CD14-positive monocyte (primary cell): ENCODE measurements around the gene ELOB. TPM values are rescaled to one million over a fixed set of nuclear protein-coding genes. Genes with fewer than 3 reads are reported as not detected.

Source experiments
- DNase-seq, 3 donors: peaks; one replicate each; pipeline ENCODE4 v3.0.0-alpha.2; 2011 to 2022
- H2AFZ ChIP-seq: 2 replicates; pipeline ENCODE4 v1.6.0; 2012; ENCODE audit warnings: mild to moderate bottlenecking, low read depth, low read length, inconsistent platforms; ENCODE audit not compliant: insufficient read depth, poor library complexity, severe bottlenecking
- H3K27ac ChIP-seq, 2 donors: 1 replicate in 1 of 2; 2 replicates in 1 of 2; pipeline ENCODE4 v1.5.1; 2012 to 2013; ENCODE audit warnings: low read length in 2 of 2, control low read depth in 1 of 2, inconsistent platforms in 1 of 2, low read depth in 1 of 2, mild to moderate bottlenecking in 1 of 2
- H3K27me3 ChIP-seq, 2 donors: one replicate each; pipeline versions ENCODE4 v1.6.0 to v1.6.1; 2011 to 2013; ENCODE audit warnings: low read length in 2 of 2; ENCODE audit not compliant: control insufficient read depth in 2 of 2, insufficient read depth in 2 of 2
- H3K36me3 ChIP-seq, 2 donors: replicated peaks in 1 of 2; 1 replicate in 1 of 2; 2 replicates in 1 of 2; pipeline versions ENCODE4 v1.5.1 to v1.6.1; 2012 to 2013; ENCODE audit warnings: low read length in 2 of 2, control low read depth in 1 of 2, inconsistent platforms in 1 of 2, mild to moderate bottlenecking in 1 of 2; ENCODE audit not compliant: insufficient read depth in 2 of 2, control insufficient read depth in 1 of 2
- H3K4me1 ChIP-seq, 2 donors: 1 replicate in 1 of 2; 2 replicates in 1 of 2; pipeline versions ENCODE4 v1.5.1 to v1.6.1; 2012 to 2013; ENCODE audit warnings: low read length in 2 of 2, control low read depth in 1 of 2, inconsistent platforms in 1 of 2, mild to moderate bottlenecking in 1 of 2, moderate library complexity in 1 of 2; ENCODE audit not compliant: insufficient read depth in 2 of 2, control insufficient read depth in 1 of 2
- H3K4me2 ChIP-seq: replicated peaks from 2 replicates; pipeline ENCODE3; 2012; ENCODE audit warnings: low read length, moderate library complexity, mild to moderate bottlenecking; ENCODE audit not compliant: poor library complexity, severe bottlenecking; ENCODE audit errors: extremely low read depth
- H3K4me3 ChIP-seq, 3 experiments: fragments of 200-600 bp in 1 of 3; sonication (generic) in 1 of 3; replicated peaks in 1 of 3; 1 replicate in 2 of 3; 2 replicates in 1 of 3; pipeline ENCODE4 v1.5.1; 2011 to 2013; ENCODE audit warnings: low read length in 3 of 3, mild to moderate bottlenecking in 3 of 3, control low read depth in 2 of 3, low read depth in 2 of 3, inconsistent platforms in 1 of 3, moderate library complexity in 1 of 3
- H3K79me2 ChIP-seq: 2 replicates; pipeline ENCODE4 v1.6.0; 2012; ENCODE audit warnings: mild to moderate bottlenecking, control low read depth, inconsistent platforms, low read length, moderate library complexity; ENCODE audit not compliant: insufficient read depth
- H3K9ac ChIP-seq: 2 replicates; pipeline ENCODE4 v1.6.0; 2017; ENCODE audit warnings: low read length, mild to moderate bottlenecking; ENCODE audit not compliant: insufficient read depth, poor library complexity, severe bottlenecking
- H3K9me3 ChIP-seq, 2 donors: replicated peaks in 1 of 2; 1 replicate in 1 of 2; 2 replicates in 1 of 2; pipeline versions ENCODE4 v1.5.1 to v1.6.1; 2012 to 2013; ENCODE audit warnings: low read length in 2 of 2, control low read depth in 1 of 2; ENCODE audit not compliant: control insufficient read depth in 1 of 2, insufficient read depth in 1 of 2
- H4K20me1 ChIP-seq: 2 replicates; pipeline ENCODE4 v1.6.0; 2012; ENCODE audit warnings: mild to moderate bottlenecking, low read length, control low read depth, moderate library complexity; ENCODE audit not compliant: insufficient read depth
- H3K27ac Mint-ChIP-seq, 7 donors: one replicate each; pipeline ENCODE4 v1.8.0; 2020; ENCODE audit warnings: mild to moderate bottlenecking in 7 of 7, mixed read lengths in 7 of 7, moderate library complexity in 6 of 7, inconsistent platforms in 2 of 7
- H3K27me3 Mint-ChIP-seq, 3 donors: one replicate each; pipeline ENCODE4 v1.8.0; 2021 to 2022; ENCODE audit warnings: low read depth in 3 of 3, mild to moderate bottlenecking in 3 of 3, mixed read lengths in 3 of 3, moderate library complexity in 3 of 3, inconsistent platforms in 1 of 3
- H3K36me3 Mint-ChIP-seq, 2 donors: one replicate each; pipeline ENCODE4 v1.8.0; 2020; ENCODE audit warnings: mixed read lengths in 2 of 2, inconsistent platforms in 1 of 2, mild to moderate bottlenecking in 1 of 2
- H3K4me1 Mint-ChIP-seq: one replicate; pipeline ENCODE4 v1.8.0; 2020; ENCODE audit warnings: mild to moderate bottlenecking, mixed read lengths
- H3K4me3 Mint-ChIP-seq, 2 donors: one replicate each; pipeline ENCODE4 v1.8.0; 2020; ENCODE audit warnings: mild to moderate bottlenecking in 2 of 2, mixed read lengths in 2 of 2, moderate library complexity in 1 of 2
- H3K9me3 Mint-ChIP-seq, 7 donors: one replicate each; pipeline ENCODE4 v1.8.0; 2020 to 2022; ENCODE audit warnings: mixed read lengths in 7 of 7, mild to moderate bottlenecking in 6 of 7, moderate library complexity in 6 of 7, inconsistent platforms in 2 of 7
- WGBS: methylation state at CpG from one replicate; pipeline ENCODE4 v1.1.5; 2013; ENCODE audit warnings: missing lambda C conversion rate; ENCODE audit not compliant: insufficient coverage; 5-methylcytosine and 5-hydroxymethylcytosine counted together
- intact Hi-C, 2 donors: fragments of 100-400 bp; cut with micrococcal nuclease; formaldehyde crosslinking; loops; one replicate each; pipeline versions ENCODE4 v1.15.0 to v1.15.1; 2023
- polyA plus RNA-seq, 3 donors: library from polyadenylated mRNA; depleted of rRNA in 1 of 3; unstranded in 2 of 3; stranded (reverse) in 1 of 3; fragments of 300-500 nt in 2 of 3; fragments of >200 nt in 1 of 3; fragmentation: Illumina TruSeq in 2 of 3; gene quantifications; 1 replicate in 2 of 3; 2 replicates in 1 of 3; pipeline ENCODE4 v1.2.3, GENCODE V29; 2012 to 2021
- TF ChIP-seq, protein P1 (sequence below): fragments of 200-600 bp; IDR thresholded peaks from one replicate; pipeline ENCODE4 v1.8.0; 2022; ENCODE audit warnings: antibody characterized with exemption, mild to moderate bottlenecking

ELOB gene
- polyA plus RNA-seq, 3 donors, result 150 to 405 (median 363) TPM

- Histone ChIP-seq H3K4me1 (no peaks in the 10 kb centered on the region), H3K9ac (no peak overlapping the region), H3K4me3 (no peak overlapping the region), H3K27ac (no peak overlapping the region), H3K27me3 (no peaks in the 10 kb centered on the region), H2AFZ (no peak overlapping the region), H4K20me1 (no peaks in the 10 kb centered on the region), H3K4me2 (no peak overlapping the region), H3K79me2 (no peaks in the 10 kb centered on the region), H3K36me3 (no peaks in the 10 kb centered on the region), H3K9me3 (no peaks in the 10 kb centered on the region)
- H3K27me3 Mint-ChIP-seq, result peaks cover 0 to 5% (median 2%) of the 10 kb centered on the region in 3 donors
- peak overlapping the region in 1 of 7 donors; percentile 10 for H3K27ac Mint-ChIP-seq
- no peaks in the 10 kb centered on the region for H3K9me3 Mint-ChIP-seq
- no peak overlapping the region for H3K4me3 Mint-ChIP-seq
- 85% methylated on average over 11 of the region's 15 CpGs for WGBS
- TF ChIP-seq, protein P1, sequence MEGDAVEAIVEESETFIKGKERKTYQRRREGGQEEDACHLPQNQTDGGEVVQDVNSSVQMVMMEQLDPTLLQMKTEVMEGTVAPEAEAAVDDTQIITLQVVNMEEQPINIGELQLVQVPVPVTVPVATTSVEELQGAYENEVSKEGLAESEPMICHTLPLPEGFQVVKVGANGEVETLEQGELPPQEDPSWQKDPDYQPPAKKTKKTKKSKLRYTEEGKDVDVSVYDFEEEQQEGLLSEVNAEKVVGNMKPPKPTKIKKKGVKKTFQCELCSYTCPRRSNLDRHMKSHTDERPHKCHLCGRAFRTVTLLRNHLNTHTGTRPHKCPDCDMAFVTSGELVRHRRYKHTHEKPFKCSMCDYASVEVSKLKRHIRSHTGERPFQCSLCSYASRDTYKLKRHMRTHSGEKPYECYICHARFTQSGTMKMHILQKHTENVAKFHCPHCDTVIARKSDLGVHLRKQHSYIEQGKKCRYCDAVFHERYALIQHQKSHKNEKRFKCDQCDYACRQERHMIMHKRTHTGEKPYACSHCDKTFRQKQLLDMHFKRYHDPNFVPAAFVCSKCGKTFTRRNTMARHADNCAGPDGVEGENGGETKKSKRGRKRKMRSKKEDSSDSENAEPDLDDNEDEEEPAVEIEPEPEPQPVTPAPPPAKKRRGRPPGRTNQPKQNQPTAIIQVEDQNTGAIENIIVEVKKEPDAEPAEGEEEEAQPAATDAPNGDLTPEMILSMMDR, result no peak
- H3K36me3 Mint-ChIP-seq, result peaks cover 3 to 10% of the 10 kb centered on the region in 2 donors
- intact Hi-C loops, result no loop called here
- H3K4me1 Mint-ChIP-seq, result no peaks in the 10 kb centered on the region
- DNase-seq, result no peak
These were observed 31.8 kb downstream of the ELOB start for GRCh38 chr16:2745116-2745890.

GRCh38 chr16:2744711-2745110, 32.4 kb downstream of the ELOB start:
- H3K27ac ChIP-seq, result no peak overlapping the region
- no peaks in the 10 kb centered on the region for H4K20me1 ChIP-seq
- Mint-ChIP-seq H3K4me3 (no peak overlapping the region), H3K27ac (no peak overlapping the region), H3K27me3 (peaks cover 0 to 5% (median 3%) of the 10 kb centered on the region in 3 donors), H3K36me3 (peaks cover 0 to 4% of the 10 kb centered on the region in 2 donors), H3K4me1 (no peaks in the 10 kb centered on the region), H3K9me3 (no peaks in the 10 kb centered on the region)
- no peaks in the 10 kb centered on the region for H3K79me2 ChIP-seq
- WGBS, result 97% methylated on average over 5 of the region's 6 CpGs
- no peak overlapping the region for H2AFZ ChIP-seq
- intact Hi-C loops, result no loop called here
- H3K36me3 ChIP-seq, result no peaks in the 10 kb centered on the region
- no peak for DNase-seq
- TF ChIP-seq, protein P1, result no peak
- no peaks in the 10 kb centered on the region for H3K9me3 ChIP-seq
- no peak overlapping the region for H3K9ac ChIP-seq
- H3K27me3 ChIP-seq, result no peaks in the 10 kb centered on the region
- no peak overlapping the region for H3K4me2 ChIP-seq
- no peaks in the 10 kb centered on the region for H3K4me1 ChIP-seq
- no peak overlapping the region for H3K4me3 ChIP-seq
